NCI-H2029 treated with DMSO at 0.1 percent for 48 hours (cell line): ENCODE results near the gene HSPG2.
"Not testable (repeated sequence)": the region's sequence is repeated elsewhere in the genome, so short reads cannot be mapped to it uniquely, and the experiment has no call there.

Experiments
- DNase-seq: peaks from one replicate; lab custom pipeline; 2025; lab: John Stamatoyannopoulos, UW

HSPG2 gene

DNA sequence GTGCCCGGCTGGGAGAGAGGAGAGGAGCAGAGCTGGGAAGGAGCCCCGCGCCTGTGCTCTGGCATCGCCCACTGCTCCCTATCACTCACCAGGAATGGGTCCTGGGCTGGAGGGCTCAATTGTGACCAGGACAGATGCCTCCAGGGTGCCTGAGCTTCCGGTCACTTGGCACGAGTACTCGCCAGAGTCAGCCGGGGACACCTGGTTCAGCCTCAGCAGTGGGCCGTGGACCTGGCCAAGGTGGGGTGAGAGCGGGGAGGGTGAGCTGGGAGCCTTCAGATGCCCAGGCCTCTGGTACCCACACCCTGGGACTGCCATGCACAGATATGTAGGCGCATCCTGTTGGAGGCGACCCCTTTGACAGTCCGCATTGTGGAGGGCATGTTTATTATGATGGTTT lies 93.9 kb downstream of the HSPG2 start:
- DNase-seq, result no peak

GRCh38 chr1:21842606-21843162 lies 94.4 kb downstream of the HSPG2 start:
- no peak for DNase-seq

DNA sequence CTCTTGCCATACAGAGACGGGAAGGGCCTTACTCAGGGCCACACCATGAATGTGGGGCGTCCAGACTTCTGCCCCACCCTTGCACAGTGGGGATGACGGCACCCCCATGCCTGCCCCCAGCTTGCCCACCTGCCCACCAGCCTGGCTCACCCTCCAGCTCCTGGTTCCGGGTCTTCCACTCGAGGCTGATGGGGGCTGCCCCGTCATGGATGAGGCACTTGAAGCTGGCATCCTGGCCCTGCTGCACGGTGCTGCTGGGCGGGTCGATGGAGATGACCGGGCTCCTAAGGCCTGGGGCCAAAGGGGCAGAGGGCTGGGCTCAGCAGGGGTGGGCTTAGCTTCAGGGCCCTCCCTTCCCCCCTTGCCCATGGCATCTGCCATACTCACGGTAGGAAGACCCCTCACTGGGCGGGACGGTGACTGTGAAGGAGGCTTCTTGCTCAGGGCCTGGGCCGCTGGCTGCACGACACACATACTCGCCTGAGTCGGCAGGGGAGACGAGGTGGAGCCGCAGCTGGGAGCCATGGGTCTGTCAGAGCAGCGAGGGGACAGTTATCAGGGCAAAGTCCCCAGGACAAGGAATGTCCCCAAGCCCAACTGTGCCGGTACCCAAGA lies 95.2 kb downstream of the HSPG2 start:
- no peak for DNase-seq

DNA sequence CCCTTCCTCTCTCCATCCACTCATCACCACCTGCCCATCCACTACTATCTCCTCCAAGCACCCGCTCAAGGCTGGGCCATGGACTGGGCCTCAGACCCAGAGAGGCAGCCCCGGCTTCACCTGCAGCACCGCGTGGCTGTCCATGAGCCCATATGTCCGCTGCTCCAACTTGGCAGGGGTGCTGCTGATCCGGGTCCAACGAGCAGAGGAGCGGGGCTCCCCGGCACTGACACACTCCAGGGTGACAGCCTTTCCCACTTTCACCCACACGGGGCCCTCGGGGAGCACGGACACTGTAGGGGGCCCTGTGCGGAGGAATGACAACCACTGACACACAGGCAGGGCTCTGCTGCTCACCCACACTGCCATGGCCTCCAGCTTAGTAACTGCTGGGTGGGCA lies 96.1 kb downstream of the HSPG2 start:
- no peak for DNase-seq

GRCh38 chr1:21839337-21840037 lies 97.6 kb downstream of the HSPG2 start:
- no peak for DNase-seq

- DNase-seq, result no peak
These were observed 98.6 kb downstream of the HSPG2 start for GRCh38 chr1:21838359-21839157.

DNA sequence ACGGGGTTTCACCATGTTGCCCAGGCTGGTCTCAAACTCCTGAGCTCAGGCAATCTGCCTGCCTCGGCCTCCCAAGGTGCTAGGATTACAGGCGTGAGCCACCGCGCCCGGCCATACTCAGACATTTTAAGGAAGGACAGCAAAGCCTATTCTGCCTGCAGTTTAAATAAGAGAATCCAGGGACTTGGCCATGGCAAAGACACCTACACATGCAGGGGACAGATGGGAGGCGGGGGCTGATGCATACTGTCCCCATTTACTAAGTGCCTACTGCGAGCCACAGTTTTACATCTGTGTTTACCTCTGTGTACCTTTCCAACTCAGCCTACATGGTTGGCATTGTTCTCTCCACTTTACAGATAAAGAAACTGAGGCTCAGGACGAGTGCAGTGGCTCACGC lies 99.6 kb downstream of the HSPG2 start:
- DNase-seq, result no peak

GRCh38 chr1:21836729-21837128 lies 100.4 kb downstream of the HSPG2 start:
- no peak for DNase-seq

DNA sequence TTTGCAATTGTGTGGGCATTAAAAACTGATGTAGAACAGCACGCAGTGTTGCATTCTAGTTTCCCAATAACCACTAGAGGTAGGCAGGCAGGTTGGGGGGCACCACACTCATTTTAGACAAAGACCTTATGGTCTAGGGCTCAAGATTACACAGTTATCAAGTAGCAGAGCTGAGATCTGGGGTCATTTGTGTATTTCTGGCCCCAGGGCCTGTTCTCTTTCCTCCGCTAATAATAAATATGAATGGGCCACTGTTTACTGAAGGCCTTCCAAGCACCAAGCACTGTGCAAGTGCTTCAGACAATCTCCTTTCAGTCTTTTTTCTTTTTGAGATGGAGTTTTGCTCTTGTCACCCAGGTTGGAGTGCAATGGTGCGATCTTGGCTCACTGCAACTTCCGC lies 101.1 kb downstream of the HSPG2 start:
- DNase-seq, result no peak

DNA sequence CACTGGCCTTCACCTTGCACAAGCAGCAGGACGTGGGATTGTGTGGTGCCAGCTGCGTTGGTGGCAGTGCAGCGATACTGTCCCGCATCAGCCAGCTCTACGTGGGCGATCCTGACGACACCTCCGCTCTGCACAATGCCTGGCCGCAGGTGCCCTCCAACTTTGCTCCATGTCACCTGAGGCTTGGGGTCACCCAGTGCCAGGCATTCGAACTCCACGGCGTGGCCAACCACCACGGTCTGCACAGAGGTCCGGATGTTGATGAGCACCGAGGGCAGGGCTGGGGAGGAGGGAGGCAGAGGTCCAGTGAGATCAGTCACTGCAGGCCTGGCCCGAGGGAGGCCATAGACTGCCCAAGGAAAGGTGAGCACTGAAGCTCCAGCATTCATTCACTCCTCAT lies 102.4 kb downstream of the HSPG2 start:
- no peak for DNase-seq

GRCh38 chr1:21834094-21834493 lies 103.0 kb downstream of the HSPG2 start:
- no peak for DNase-seq

DNA sequence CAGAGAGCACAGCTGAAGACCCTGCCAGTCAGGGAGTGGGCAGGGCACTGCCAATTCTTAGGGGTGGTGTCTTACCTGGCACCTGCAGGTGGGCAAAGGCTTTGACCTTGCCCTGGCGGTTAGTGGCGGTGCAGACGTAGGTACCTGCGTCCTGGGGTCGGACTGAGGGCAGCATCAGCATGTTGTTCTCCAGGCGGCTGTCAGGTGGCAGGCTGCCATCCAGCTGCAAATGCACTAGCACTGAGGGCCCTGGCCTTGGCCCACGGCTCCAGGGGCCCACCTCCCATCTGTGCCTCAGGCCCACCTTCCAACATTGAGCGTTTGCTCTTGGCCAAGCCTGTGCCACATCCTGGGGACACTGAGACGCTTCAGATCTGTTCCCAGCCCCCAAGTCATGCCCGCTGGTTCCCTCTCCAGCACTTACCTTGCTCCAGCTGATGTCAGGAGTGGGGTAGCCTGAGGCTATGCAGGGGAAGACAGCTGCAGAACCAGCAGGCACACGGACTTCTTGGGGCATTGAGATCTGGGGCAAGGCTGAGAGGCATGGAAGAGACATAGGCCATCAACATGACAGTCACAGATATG lies 103.6 kb downstream of the HSPG2 start:
- DNase-seq, result no peak

DNA sequence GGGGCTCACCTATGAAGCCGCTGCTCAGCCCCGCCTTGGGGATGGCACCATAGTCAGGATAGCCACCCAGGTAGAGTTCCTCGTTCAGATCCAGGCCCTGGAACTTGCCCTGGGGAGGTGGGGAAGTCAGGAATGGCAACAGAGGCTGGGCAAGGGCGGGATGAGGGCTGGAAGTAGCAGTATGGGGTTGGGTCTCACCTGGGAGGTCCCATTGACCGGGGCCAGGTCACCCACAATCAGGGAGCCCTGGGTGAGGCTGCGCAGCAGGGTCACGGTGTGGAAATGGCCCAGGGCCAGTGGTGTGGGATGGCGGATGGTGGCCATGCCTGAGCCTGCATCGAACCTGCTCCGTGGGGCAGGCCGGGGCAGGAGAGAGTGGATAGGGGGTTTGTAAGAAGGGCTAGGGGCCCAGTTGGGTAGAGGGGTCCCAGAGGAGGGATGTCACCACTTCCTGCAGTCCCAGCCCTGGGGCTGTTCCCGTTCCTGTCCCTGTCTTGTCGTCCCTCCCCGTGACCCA lies 105.6 kb downstream of the HSPG2 start:
- no peak for DNase-seq

- DNase-seq, result no peak
These were observed 106.2 kb downstream of the HSPG2 start for GRCh38 chr1:21830792-21831453.

GRCh38 chr1:21829294-21829693 lies 107.8 kb downstream of the HSPG2 start:
- DNase-seq, result no peak

GRCh38 chr1:21828506-21829210 lies 108.5 kb downstream of the HSPG2 start:
- DNase-seq, result no peak

GRCh38 chr1:21828075-21828474 lies 109.0 kb downstream of the HSPG2 start:
- no peak for DNase-seq

DNA sequence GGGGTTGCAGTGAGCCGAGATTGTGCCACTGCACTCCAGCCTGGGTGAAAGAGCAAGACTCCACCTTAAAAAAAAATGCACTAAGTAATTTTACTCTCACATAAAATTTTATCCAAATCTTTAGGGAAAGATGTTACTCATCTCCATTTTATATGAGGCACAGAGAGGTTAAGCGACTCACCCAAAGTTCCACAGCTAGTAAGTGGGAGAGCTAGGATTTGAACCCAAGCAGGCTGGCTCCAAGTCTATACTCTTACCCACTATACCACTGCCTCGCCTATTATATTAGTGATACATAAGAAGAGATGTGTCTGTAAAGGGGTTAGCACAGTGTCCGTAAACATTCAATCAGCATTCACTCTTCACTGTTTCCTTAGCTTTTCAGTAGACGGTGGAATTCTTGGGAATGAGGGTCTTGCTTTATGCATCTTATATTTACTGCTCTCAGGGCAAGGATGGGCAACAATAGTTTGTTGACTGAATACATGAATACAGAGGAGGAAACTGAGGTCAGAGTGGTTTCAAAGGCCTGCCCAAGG lies 109.9 kb downstream of the HSPG2 start:
- no peak for DNase-seq

DNA sequence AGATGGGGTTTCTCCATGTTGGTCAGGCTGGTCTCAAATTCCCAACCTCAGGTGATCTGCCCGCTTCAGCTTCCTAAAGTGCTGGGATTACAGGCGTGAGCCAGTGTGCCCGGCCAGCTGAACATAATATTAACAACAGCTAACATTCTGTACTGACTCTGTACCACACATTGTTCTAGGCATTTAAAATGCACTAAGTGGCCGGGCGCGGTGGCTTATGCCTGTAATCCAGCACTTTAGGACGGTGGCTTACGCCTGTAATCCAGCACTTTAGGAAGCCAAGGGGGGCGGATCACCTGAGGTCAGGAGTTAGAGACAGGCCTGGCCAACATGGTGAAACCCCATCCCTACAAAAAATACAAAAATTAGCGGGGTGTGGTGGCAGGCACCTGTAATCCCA lies 110.4 kb downstream of the HSPG2 start:
- not testable (repeated sequence) for DNase-seq

DNA sequence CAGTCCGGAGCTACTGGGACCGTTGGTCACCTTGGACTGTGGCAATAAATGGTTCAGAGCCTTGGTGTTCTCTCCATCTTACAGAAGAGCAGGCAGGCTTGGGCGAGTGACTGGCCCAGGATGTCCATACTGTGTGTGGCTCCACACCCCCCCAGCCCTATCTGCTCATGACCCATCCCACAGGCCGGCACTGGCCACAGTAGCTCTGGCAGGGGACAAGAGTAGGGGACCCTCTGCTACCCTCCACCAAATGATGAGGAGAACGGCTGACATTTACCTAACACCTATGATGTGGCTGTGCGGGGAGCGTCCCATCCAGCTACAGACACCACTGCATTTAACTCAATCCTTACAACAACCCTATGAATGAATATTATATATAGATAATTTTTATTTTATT lies 111.7 kb downstream of the HSPG2 start:
- no peak for DNase-seq

- DNase-seq, result no peak
These were observed 112.2 kb downstream of the HSPG2 start for GRCh38 chr1:21824926-21825325.
